LNCaP clone FGC (cell line): ENCODE results near the gene CDADC1.
"Not testable (repeated sequence)": the region's sequence is repeated elsewhere in the genome, so short reads cannot be mapped to it uniquely, and the experiment has no call there.

ENCODE experiments used
- DNase-seq: peaks from one replicate; pipeline ENCODE4 v3.0.0-alpha.2; 2011; ENCODE audit warnings: low read depth
- H3K4me3 ChIP-seq: 2 replicates; pipeline ENCODE4 v1.5.1; 2011; ENCODE audit warnings: mild to moderate bottlenecking, low read depth, low read length, control low read depth
- TF ChIP-seq, protein P1 (sequence below): IDR thresholded peaks from 2 replicates; pipeline ENCODE4 v1.5.1; 2012; ENCODE audit warnings: mild to moderate bottlenecking; ENCODE audit not compliant: control insufficient read depth, insufficient read depth; ENCODE audit errors: extremely low read depth

CDADC1 gene

DNA sequence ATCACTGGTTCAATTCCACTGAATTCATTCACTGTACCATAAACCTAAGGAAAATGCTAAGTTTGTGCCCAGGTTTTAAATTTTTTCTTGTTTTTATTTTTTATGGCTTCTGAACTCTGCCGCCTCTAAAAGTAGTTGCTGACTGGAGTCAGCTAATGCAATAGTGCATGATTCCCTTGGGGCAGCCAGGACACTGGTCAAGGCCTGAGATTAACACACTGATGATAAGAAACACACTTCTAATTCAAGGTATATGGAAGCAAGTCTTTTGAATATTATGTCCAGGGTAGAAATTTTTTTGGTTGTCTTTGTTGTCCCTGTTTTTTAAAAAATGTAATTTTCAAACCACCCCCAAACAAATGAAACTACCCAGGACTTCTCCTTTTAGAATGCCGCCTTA lies 72.2 kb downstream of the CDADC1 start:
- TF ChIP-seq, protein P1, sequence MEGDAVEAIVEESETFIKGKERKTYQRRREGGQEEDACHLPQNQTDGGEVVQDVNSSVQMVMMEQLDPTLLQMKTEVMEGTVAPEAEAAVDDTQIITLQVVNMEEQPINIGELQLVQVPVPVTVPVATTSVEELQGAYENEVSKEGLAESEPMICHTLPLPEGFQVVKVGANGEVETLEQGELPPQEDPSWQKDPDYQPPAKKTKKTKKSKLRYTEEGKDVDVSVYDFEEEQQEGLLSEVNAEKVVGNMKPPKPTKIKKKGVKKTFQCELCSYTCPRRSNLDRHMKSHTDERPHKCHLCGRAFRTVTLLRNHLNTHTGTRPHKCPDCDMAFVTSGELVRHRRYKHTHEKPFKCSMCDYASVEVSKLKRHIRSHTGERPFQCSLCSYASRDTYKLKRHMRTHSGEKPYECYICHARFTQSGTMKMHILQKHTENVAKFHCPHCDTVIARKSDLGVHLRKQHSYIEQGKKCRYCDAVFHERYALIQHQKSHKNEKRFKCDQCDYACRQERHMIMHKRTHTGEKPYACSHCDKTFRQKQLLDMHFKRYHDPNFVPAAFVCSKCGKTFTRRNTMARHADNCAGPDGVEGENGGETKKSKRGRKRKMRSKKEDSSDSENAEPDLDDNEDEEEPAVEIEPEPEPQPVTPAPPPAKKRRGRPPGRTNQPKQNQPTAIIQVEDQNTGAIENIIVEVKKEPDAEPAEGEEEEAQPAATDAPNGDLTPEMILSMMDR = no peak
- DNase-seq = no peak
- no peak overlapping the region for H3K4me3 ChIP-seq

DNA sequence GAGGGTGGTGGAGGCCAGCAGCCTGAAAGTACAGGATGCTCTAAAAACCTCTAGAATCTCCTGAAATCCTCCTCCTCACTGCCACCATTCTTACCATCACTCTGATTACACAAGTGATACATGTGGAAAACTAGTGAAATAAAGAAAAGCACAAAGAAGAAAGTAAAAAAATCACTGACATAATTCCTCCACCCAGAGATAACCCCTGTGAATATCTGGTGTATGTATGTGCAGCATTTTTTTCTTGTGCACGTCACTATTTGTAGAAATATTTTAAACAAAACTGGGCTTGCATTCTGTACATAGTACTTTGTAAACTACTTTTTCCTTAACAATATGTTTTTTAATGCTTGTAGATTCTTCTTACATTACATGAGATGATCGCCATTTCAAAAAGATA lies 73.2 kb downstream of the CDADC1 start:
- DNase-seq = no peak
- TF ChIP-seq, protein P1 = no peak
- no peak overlapping the region for H3K4me3 ChIP-seq

DNA sequence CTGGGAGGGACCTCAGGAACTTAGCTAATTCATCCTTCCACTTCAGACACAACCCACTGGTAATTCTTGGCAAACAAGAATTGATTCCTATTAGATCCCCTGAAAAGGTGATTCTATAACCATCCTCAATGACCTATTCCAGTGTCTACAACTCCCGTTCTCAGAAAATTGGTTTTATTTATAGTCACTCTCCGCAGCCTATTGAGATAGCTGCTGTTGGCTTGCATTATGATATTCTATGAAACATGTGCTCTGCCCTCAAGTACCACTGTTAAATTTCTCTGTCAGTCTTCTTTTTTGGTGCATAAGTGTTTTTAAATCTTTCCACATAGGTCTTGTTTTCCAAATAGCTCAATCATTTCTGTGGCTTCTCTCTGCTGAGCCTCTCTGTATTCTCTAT lies 75.0 kb downstream of the CDADC1 start:
- no peak overlapping the region for H3K4me3 ChIP-seq
- no peak for DNase-seq
- TF ChIP-seq, protein P1 = no peak

DNA sequence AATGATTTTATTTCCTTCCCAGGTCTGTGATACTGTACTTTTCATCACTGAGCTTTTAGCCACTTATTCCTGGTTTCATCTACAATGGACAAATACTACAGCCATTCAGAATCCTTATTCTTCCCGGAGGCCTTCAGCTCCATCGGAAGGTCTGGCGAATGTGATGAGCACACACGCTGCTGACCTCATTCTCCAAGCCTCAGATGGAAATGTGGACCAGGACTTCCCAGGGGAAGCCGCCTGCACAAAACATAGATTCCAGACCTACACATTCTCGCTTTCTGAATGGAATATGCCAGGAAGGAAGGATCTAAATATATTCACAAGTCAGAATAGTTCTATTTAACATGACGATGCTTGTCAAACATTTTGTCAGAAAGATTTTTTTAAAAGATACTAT lies 75.6 kb downstream of the CDADC1 start:
- DNase-seq = no peak
- TF ChIP-seq, protein P1 = no peak

DNA sequence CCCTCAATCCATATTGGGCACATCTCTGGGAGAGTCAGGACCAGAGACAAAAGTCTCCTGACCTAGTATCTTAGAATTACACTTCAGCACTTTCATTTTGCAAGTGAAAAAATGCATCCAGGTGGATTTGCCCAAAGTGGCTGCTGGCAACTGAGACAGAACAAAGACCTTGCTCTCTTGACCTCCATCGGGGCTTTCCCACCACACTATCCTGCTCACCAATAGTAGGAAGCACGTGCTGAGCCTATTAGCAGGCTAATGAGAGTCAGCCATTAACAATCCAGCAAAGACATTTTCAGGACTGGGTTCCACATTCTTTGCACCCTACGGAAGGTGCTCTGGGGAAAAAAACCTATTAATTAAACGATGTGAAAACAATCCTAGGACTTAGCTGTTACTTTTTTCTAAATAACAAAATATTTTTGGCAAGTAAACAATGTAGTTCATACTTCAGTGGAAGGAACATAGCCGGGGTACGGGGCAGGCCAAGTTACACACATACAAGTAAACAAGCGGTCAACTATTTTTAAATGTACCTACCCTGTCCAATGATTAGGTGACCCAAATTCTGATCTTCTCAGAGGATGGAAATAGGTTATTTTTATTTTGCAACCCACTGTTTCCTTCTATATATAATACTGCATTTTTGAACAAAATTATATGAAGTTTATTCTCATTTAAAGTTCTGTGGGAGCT lies 78.6 kb downstream of the CDADC1 start:
- TF ChIP-seq, protein P1 = no peak
- no peak overlapping the region for H3K4me3 ChIP-seq
- DNase-seq = no peak

More for the DNA sequence above, 75.6 kb downstream of the CDADC1 start:
- no peak overlapping the region for H3K4me3 ChIP-seq

DNA sequence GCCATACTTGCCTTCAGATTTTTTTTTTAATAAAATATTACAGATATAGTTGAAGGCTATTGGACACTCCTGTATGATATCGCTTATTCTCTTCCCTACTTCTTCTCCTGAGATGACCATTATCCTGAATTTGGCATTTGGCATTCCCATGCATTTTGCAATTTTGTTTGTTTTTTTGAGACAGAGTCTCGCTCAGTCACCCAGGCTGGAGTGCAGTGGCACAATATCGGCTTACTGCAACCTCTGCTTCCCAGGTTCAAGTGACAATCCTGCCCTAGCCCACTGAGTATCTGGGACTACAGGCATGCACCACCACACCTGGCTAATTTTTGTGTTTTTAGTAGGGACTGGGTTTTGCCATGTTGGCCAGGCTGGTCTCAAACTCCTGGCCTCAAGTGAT lies 79.4 kb downstream of the CDADC1 start:
- DNase-seq, H3K4me3 ChIP-seq: not testable (repeated sequence)

DNA sequence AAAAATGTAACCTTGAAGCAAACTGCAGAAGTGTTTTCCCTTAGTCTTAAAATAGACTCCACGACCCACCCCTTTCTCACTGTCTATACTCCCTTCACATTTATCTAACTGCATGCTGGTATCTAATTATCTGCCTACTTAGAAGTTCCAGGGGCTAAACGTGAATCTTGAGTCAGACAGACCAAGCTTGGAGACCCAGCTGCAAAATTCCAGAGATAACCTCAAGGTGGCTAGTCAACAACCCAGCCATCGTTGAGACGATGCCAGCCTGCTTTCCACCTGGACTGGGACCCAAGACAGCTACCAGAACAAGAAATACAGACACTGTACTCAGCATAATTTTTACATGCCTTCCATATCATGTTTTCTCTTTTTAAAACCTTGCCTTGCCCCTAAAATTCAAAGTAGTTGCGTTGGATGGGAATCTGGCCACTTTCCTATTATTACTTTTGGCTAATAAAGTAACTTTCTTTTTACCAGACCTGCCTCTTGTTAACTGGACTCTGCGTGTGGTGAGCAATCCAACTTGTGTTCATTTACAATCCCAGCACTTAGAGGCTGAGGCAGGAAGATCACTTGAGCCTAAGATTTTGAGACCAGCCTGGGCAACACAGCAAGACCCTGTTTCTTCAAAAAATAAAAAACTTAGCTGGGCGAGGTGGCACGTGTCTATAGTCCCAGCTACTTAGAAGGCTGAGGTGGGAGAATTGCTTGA lies 82.3 kb downstream of the CDADC1 start:
- H3K4me3 ChIP-seq = no peak overlapping the region
- no peak for DNase-seq
- TF ChIP-seq, protein P1 = no peak
